ENCODE results near the gene ALS2CL.

DNA sequence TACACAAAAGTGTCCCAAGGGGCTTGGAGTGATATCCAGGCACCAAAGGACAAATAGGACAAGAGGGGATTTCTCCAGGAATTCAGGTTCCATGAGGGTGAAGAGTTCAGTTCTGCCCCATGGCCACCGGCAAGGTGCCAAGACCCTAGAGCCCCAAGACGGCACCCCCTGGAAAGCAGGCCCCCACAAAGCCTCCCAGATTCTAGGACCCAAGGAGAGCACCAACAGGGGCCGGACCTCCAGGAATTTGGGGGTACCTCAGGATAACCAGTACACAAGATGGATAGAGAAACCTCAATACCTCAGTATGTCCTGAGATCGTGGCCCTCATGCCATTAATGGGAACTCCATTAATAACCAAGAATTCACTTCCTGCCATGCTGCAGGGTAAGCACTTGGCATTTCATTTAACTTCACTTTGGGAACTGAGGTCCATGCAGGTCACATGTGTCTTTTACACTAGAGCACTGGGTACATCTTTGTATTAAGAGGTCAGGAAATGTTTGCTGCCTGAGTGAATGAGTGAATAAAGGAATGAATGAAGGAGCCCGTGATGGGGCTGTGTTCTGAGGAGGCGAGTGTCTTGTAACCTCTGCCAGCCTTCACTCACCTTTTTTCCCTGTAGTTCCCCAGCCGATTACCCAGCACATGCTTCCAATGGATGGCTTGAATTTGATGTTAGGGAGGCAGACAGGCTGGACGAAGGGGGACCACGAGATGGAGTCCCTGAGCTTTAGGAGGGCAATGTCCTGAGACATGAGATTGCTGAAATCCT is 39.7 kb upstream of the ALS2CL start:
- TF ChIP-seq EZH2phosphoT487 (IDR thresholded peaks at IDR 0.05; ENCODE audit: insufficient read depth, low read depth) (no peak), EZH2 (IDR thresholded peaks at IDR 0.05; ENCODE audit: insufficient read depth, poor library complexity, severe bottlenecking) (no peak)

Data from GM23248 (cell line).